ENCODE results near the gene GNAL.

DNA sequence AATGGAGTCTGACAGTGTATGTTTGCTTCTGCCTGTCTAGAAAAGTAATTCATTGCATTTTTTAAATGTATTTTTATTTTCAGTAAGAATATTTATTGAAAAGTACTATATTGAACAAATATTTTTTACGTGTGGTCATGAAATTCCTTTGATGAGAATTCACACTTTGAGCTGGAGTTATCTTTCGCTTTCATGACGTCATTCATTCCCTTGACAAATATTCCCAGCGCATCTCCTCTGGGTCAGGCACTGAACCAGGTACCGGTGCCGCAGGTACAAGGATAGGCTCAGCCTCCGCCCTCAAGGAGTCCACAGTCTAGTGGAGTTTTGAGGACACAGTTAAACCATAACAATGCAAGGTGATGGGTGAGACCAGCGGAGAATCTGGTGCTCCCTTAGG, 60.2 kb downstream of the GNAL start:
- TF ChIP-seq, protein P1, sequence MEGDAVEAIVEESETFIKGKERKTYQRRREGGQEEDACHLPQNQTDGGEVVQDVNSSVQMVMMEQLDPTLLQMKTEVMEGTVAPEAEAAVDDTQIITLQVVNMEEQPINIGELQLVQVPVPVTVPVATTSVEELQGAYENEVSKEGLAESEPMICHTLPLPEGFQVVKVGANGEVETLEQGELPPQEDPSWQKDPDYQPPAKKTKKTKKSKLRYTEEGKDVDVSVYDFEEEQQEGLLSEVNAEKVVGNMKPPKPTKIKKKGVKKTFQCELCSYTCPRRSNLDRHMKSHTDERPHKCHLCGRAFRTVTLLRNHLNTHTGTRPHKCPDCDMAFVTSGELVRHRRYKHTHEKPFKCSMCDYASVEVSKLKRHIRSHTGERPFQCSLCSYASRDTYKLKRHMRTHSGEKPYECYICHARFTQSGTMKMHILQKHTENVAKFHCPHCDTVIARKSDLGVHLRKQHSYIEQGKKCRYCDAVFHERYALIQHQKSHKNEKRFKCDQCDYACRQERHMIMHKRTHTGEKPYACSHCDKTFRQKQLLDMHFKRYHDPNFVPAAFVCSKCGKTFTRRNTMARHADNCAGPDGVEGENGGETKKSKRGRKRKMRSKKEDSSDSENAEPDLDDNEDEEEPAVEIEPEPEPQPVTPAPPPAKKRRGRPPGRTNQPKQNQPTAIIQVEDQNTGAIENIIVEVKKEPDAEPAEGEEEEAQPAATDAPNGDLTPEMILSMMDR (IDR thresholded peaks at IDR 0.05) = no peak
- TF ChIP-seq POLR2A (IDR thresholded peaks at IDR 0.05) = no peak

Measured in heart left ventricle (tissue), 13 donors.